ENCODE results near the gene TMEM63A. TPM values are rescaled to one million over a fixed set of nuclear protein-coding genes. Genes with fewer than 3 reads are reported as not detected.

Gene TMEM63A
- total RNA-seq, 4 donors from 2014 or later, result 27.6 to 93.3 (median 41.5) TPM

GRCh38 chr1:225835856-225836255 lies 46.3 kb downstream of the TMEM63A start:
- ATAC-seq (ENCODE audit: low FRiP score) (no peak), DNase-seq (ENCODE audit: low spot score) (peak; percentile 72)

GRCh38 chr1:225834417-225835329 lies 47.5 kb downstream of the TMEM63A start:
- TF ChIP-seq CTCF (IDR thresholded peaks at IDR 0.05), result no peak
- peak; percentile 71 for ATAC-seq (ENCODE audit: low FRiP score)
- DNase-seq (ENCODE audit: low spot score), result no peak

More at GRCh38 chr1:225835856-225836255, 46.3 kb downstream of the TMEM63A start:
- TF ChIP-seq CTCF (IDR thresholded peaks at IDR 0.05), result no peak

- ATAC-seq (ENCODE audit: low FRiP score) (no peak), DNase-seq (ENCODE audit: low spot score) (no peak)
- no peak for TF ChIP-seq CTCF (IDR thresholded peaks at IDR 0.05)
Observed at GRCh38 chr1:225830841-225831240, 51.3 kb downstream of the TMEM63A start.

- TF ChIP-seq CTCF (IDR thresholded peaks at IDR 0.05), result no peak
- ATAC-seq (ENCODE audit: low FRiP score) (no peak), DNase-seq (ENCODE audit: low spot score) (no peak)
Observed at GRCh38 chr1:225828706-225829345, 53.4 kb downstream of the TMEM63A start.

- TF ChIP-seq CTCF (IDR thresholded peaks at IDR 0.05), result no peak
- DNase-seq (ENCODE audit: low spot score) (no peak), ATAC-seq (ENCODE audit: low FRiP score) (no peak)
Observed at GRCh38 chr1:225827076-225827475, 55.1 kb downstream of the TMEM63A start.

- TF ChIP-seq CTCF (IDR thresholded peaks at IDR 0.05), result no peak
- no peak for ATAC-seq (ENCODE audit: low FRiP score)
- no peak for DNase-seq (ENCODE audit: low spot score)
Observed at GRCh38 chr1:225825607-225826007, 56.6 kb downstream of the TMEM63A start.
